Loucy (cell line): Measurements from ENCODE around the gene ZNF417.
"Not testable (repeated sequence)": the region's sequence is repeated elsewhere in the genome, so short reads cannot be mapped to it uniquely, and the experiment has no call there.

Source experiments
- H2AFZ ChIP-seq: fragments of 200-600 bp; sonication (generic); 2 replicates; pipeline ENCODE4 v1.6.0; 2016; ENCODE audit warnings: antibody characterized with exemption, mild to moderate bottlenecking, low read length, moderate library complexity
- H3F3A ChIP-seq: fragments of 200-600 bp; 2 replicates; pipeline ENCODE4 v1.6.0; 2016; ENCODE audit warnings: antibody characterized with exemption, low read depth, mild to moderate bottlenecking
- H3K27me3 ChIP-seq: fragments of 200-600 bp; sonication (generic); 2 replicates; pipeline ENCODE4 v1.6.1; 2014; ENCODE audit warnings: low read length, mild to moderate bottlenecking; ENCODE audit not compliant: insufficient read depth, poor library complexity, severe bottlenecking
- H3K36me3 ChIP-seq: fragments of 200-600 bp; sonication (generic); 2 replicates; pipeline ENCODE4 v1.6.1; 2016; ENCODE audit warnings: low read length; ENCODE audit not compliant: insufficient read depth
- H3K4me1 ChIP-seq: fragments of 200-600 bp; sonication (generic); 2 replicates; pipeline ENCODE4 v1.5.1; 2014; ENCODE audit warnings: low read length, mild to moderate bottlenecking; ENCODE audit not compliant: insufficient read depth, poor library complexity, severe bottlenecking
- H3K4me2 ChIP-seq: fragments of 200-600 bp; sonication (generic); 2 replicates; pipeline ENCODE4 v1.6.0; 2014; ENCODE audit warnings: antibody characterized with exemption, low read length, low read depth, mild to moderate bottlenecking; ENCODE audit not compliant: poor library complexity, severe bottlenecking
- H3K4me3 ChIP-seq: fragments of 200-600 bp; sonication (generic); 2 replicates; pipeline ENCODE4 v1.5.1; 2014; ENCODE audit warnings: low read length, mild to moderate bottlenecking, mixed read lengths; ENCODE audit not compliant: poor library complexity, severe bottlenecking
- H3K79me2 ChIP-seq: fragments of 200-600 bp; sonication (generic); 2 replicates; pipeline ENCODE4 v1.6.1; 2014; ENCODE audit warnings: low read length; ENCODE audit not compliant: insufficient read depth
- H3K9ac ChIP-seq: fragments of 200-600 bp; sonication (generic); 2 replicates; pipeline ENCODE4 v1.6.0; 2014; ENCODE audit warnings: mild to moderate bottlenecking, low read depth, low read length, moderate library complexity; ENCODE audit not compliant: poor library complexity, severe bottlenecking
- H3K9me2 ChIP-seq: fragments of 200-600 bp; sonication (generic); replicated peaks from 2 replicates; pipeline ENCODE4 v1.6.1; 2016; ENCODE audit warnings: low read depth, low read length, mixed read lengths
- H3K9me3 ChIP-seq: fragments of 200-600 bp; sonication (generic); 2 replicates; pipeline ENCODE4 v1.6.1; 2014; ENCODE audit warnings: mild to moderate bottlenecking, antibody characterized with exemption, low read length, low read depth; ENCODE audit not compliant: insufficient read depth
- H4K20me1 ChIP-seq: fragments of 200-600 bp; sonication (generic); 2 replicates; pipeline ENCODE4 v1.6.0; 2014; ENCODE audit warnings: antibody characterized with exemption, low read length, mild to moderate bottlenecking; ENCODE audit not compliant: insufficient read depth, poor library complexity, severe bottlenecking
- EZH2phosphoT487 ChIP-seq: fragments of 200-600 bp; IDR thresholded peaks from 2 replicates; pipeline ENCODE4 v1.6.1; 2018; ENCODE audit warnings: antibody characterized with exemption, mild to moderate bottlenecking, moderate library complexity, borderline replicate concordance
- TF ChIP-seq, protein P1 (sequence below): fragments of 200-600 bp; sonication (generic); conservative IDR thresholded peaks from 2 replicates; pipeline ENCODE4 v1.5.1; 2014; ENCODE audit warnings: mild to moderate bottlenecking, antibody characterized with exemption, low read length

Gene ZNF417

DNA sequence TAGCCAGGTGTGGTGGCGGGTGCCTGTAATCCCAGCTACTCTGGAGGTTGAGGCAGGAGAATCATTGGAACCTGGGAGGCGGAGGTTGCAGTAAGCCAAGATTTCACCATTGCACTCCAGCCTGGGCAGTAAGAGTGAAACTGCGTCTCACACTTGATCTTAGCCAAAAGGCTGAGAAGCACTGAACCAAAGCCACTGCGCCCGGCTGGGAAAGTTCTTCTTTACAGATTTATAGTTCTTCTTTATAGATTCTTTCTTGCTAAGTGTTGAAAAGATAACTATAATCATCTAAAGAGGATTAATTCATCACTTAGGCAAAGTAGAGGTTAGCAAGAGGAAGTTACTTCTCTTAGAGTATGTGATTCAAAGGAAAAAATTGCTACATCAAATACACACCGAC lies 11.1 kb downstream of the ZNF417 start:
- no peaks in the 10 kb centered on the region for H3F3A ChIP-seq
- H3K4me1 ChIP-seq = no peaks in the 10 kb centered on the region
- H3K79me2 ChIP-seq = no peaks in the 10 kb centered on the region
- no peaks in the 10 kb centered on the region for H4K20me1 ChIP-seq
- no peak overlapping the region for H2AFZ ChIP-seq
- no peaks in the 10 kb centered on the region for H3K27me3 ChIP-seq
- no peaks in the 10 kb centered on the region for H3K9me2 ChIP-seq
- H3K36me3 ChIP-seq = peaks cover 7% of the 10 kb centered on the region; the same call in 1 of the 2 replicates
- no peak for TF ChIP-seq EZH2phosphoT487
- TF ChIP-seq, protein P1, sequence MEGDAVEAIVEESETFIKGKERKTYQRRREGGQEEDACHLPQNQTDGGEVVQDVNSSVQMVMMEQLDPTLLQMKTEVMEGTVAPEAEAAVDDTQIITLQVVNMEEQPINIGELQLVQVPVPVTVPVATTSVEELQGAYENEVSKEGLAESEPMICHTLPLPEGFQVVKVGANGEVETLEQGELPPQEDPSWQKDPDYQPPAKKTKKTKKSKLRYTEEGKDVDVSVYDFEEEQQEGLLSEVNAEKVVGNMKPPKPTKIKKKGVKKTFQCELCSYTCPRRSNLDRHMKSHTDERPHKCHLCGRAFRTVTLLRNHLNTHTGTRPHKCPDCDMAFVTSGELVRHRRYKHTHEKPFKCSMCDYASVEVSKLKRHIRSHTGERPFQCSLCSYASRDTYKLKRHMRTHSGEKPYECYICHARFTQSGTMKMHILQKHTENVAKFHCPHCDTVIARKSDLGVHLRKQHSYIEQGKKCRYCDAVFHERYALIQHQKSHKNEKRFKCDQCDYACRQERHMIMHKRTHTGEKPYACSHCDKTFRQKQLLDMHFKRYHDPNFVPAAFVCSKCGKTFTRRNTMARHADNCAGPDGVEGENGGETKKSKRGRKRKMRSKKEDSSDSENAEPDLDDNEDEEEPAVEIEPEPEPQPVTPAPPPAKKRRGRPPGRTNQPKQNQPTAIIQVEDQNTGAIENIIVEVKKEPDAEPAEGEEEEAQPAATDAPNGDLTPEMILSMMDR = no peak
- no peak overlapping the region for H3K9ac ChIP-seq
- no peaks in the 10 kb centered on the region for H3K9me3 ChIP-seq
- H3K4me3 ChIP-seq = no peak overlapping the region
- no peak overlapping the region for H3K4me2 ChIP-seq

DNA sequence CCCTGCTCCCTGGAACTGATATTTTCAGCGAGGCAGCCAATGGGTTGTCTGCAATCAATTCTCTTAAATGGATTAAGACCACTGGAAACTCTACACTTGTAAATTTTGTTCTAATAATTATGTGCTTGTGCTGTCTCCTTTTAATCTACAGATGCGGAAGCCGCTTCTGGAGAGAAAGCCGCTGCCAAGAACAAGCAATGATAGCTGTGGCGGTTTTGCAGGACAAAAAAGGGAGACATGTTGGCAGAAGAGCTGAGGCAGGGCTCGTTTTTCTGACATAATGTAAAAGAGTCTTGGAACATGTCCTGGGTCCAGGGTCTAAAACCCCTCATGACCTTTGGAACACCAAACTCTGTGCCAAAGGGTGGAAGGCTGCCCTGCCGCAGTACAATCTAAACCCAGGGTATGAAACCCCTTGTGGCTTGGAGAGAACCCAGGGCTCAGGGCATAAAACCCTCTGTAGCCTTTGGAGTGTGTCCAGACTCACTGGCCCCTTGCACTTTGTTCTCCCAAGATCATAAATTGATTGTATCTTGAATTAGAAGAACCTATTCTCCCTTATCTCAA lies 12.7 kb downstream of the ZNF417 start:
- no peak overlapping the region for H3K9ac ChIP-seq

DNA sequence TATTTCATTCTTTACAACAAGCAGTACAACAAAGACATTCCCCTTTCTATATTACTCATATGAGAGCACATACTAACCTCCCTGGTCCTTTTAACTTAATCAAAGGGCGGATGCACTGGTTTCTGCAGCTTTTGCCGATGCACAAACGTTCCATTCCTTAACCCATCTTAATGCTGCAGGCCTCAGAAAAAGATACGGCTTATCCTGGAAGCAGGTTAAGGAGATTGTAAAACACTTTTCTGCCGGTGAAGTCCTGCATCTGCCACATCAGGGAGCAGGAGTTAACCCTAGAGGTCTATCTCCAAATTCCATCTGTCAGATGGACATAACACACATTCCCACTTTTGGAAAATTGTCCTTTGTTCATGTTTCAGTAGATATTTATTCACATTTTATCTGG lies 16.1 kb downstream of the ZNF417 start:
- TF ChIP-seq, protein P1 = no peak
- no peak for TF ChIP-seq EZH2phosphoT487
- H3K4me3 ChIP-seq = no peak overlapping the region
- H3F3A ChIP-seq = no peaks in the 10 kb centered on the region
- H2AFZ ChIP-seq = no peak overlapping the region
- H3K9me2 ChIP-seq = no peaks in the 10 kb centered on the region
- H3K9ac ChIP-seq = no peak overlapping the region
- no peaks in the 10 kb centered on the region for H3K27me3 ChIP-seq
- H4K20me1 ChIP-seq = no peaks in the 10 kb centered on the region
- H3K4me1 ChIP-seq = no peaks in the 10 kb centered on the region
- no peaks in the 10 kb centered on the region for H3K79me2 ChIP-seq
- no peaks in the 10 kb centered on the region for H3K9me3 ChIP-seq
- H3K4me2 ChIP-seq = no peak overlapping the region
- H3K36me3 ChIP-seq = no peaks in the 10 kb centered on the region

More for the DNA sequence above, 12.7 kb downstream of the ZNF417 start:
- H4K20me1 ChIP-seq = no peaks in the 10 kb centered on the region
- H3K36me3 ChIP-seq = peaks cover 7% of the 10 kb centered on the region; the same call in 1 of the 2 replicates
- no peaks in the 10 kb centered on the region for H3K9me3 ChIP-seq
- no peaks in the 10 kb centered on the region for H3K79me2 ChIP-seq
- H3K4me3 ChIP-seq = no peak overlapping the region
- H3F3A ChIP-seq = no peaks in the 10 kb centered on the region
- no peak overlapping the region for H2AFZ ChIP-seq
- H3K27me3 ChIP-seq = no peaks in the 10 kb centered on the region
- no peaks in the 10 kb centered on the region for H3K4me1 ChIP-seq
- H3K9me2 ChIP-seq = no peaks in the 10 kb centered on the region
- TF ChIP-seq EZH2phosphoT487 = no peak
- TF ChIP-seq, protein P1 = no peak
- H3K4me2 ChIP-seq = no peak overlapping the region

DNA sequence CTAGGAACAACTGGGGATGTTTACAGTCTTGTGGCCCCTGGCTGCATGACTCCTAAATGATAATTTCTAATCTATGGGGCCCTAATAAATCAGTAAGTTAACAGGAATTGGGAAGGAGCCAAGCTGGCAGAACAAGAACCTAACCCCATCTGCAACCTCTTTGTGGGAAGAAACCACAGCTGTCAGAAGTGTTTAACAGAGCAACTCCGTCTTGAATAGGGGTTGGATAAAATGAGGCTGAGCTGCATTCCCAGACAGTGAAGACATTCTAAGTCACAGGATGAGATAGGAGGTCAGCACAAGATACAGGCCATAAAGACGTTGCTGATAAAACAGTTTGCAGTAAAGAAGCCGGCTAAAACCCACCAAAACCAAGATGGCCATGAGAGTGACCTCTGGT lies 25.7 kb downstream of the ZNF417 start:
- H2AFZ ChIP-seq, H3K9ac ChIP-seq, H3F3A ChIP-seq, H4K20me1 ChIP-seq, H3K4me2 ChIP-seq, H3K9me2 ChIP-seq, H3K36me3 ChIP-seq, H3K9me3 ChIP-seq, H3K4me3 ChIP-seq, H3K27me3 ChIP-seq: not testable (repeated sequence)
- peaks cover 30% of the 10 kb centered on the region for H3K79me2 ChIP-seq
- peaks cover 16% of the 10 kb centered on the region for H3K4me1 ChIP-seq
